C4-2B (cell line): Measurements from ENCODE around the gene GNS.

Source experiments
- CTCF ChIP-seq: fragments of 450-650 bp; conservative IDR thresholded peaks from 2 replicates; pipeline ENCODE4 v1.5.1; 2017; ENCODE audit warnings: mild to moderate bottlenecking
- ZFX ChIP-seq: fragments of 450-650 bp; IDR thresholded peaks from 2 replicates; pipeline ENCODE4 v1.6.1; 2017

- TF ChIP-seq CTCF, result no peak
- no peak for TF ChIP-seq ZFX
Measured at GRCh38 chr12:64695550-64695949, 63.7 kb downstream of the GNS start.
